ENCODE results near the gene VAV2. TPM values are rescaled to one million over a fixed set of nuclear protein-coding genes. Genes with fewer than 3 reads are reported as not detected.
A peak's percentile ranks its signal among the peaks of the same experiment; 100 is the strongest.

The VAV2 gene
- total and polyA plus RNA-seq, 2 of the 4 experiments (the other 2 are of a cell fraction), result 10.8 to 13.4 TPM

DNA sequence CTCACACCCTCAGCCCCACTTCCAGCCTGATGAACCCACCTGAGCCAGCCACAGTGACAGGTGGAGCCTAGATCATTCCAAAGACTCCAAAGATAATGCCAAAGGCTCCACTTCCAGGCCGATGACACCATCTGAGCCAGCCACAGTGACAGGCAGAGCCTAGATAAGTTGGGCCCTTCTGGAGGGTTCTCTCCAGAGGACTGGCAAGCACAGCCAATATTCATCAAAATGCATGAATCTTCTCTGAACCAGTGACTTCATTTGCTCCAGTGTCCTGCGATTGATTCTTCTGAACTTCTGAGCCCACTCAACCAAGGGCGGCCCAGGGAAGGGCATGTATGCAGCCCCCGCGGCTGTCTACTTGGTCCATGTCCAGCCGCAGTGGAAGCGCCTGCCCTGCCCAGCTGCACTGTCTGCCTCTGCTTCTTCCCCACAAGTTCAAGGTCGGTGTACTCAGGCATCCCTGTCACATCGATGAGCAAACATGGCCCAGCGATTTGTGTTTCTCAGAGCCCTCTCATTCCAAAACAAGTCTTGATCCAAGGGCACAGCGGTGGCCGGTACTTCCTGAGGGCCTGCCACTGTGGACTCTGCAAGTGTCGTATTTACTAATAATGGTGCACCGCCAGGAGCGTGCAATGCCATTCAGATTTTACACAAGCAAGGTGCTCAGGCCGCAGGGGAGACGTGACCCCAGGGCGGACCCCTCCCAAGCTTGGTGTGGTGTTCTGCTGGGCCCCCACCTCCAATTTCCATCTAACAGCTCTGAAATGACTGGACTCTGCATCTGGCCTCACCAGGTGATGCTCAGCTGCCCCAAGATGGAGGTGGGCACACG lies 107.0 kb downstream of the VAV2 start (continued):
- TF ChIP-seq NFE2L2 (IDR thresholded peaks at IDR 0.05; ENCODE audit: low read depth, low read length), result no peak

DNA sequence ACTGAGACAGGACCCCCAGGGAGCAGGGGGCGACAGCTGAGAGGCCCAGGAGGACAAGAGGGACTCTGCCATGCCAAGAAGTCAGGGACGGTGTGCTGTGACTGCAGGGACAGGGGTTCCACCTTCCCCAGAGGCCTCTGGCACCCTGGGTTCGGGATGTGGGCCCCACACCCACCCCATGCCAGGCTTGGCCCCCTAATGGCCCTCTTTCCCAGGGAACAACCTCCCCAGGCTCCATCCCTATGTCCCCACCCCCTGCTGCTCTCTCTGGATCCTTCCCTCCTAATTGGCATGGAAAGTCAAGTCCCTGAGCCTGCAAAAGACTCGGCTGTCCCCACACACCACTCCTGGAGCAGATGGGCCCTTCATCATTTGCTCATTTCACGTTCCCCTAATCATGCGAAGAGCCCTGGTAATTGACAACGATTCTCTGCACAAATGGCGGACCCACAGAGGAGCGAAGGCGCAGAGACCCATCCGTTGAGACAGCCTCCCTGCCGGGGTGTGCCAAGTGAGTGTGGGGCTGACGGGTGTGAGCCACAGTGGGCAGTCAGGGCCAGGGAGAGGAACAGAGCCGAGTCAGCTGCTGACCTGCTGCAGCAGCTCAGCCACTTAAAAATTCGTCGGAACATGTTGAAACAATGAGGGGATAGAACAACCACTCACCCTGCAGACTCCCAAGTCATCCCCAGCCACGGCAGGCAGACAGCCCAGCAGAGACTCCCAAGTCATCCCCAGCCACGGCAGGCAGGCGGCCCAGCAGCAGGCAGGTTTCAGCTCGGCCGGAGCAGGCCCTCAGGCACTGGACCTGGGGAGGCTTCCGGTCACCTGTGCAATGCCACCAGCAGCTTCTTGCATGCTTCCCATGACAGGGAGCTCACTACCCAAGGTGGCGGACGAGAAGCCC lies 109.0 kb downstream of the VAV2 start:
- CTCF ChIA-PET, result no interaction called here
- Histone ChIP-seq H4K20me1 (ENCODE audit: insufficient read depth, low read length) (peaks cover 26% of the 10 kb centered on the region), H2AK5ac (ENCODE audit: low read depth, low read length) (no peak overlapping the region), H3K18ac (ENCODE audit: low read depth, low read length) (no peak overlapping the region), H2BK120ac (ENCODE audit: low read depth, low read length) (no peak overlapping the region), H3K4me2 (ENCODE audit: low read depth, low read length) (no peak overlapping the region), H2BK20ac (ENCODE audit: low read depth, low read length) (no peak overlapping the region), H3K27ac (ENCODE audit: insufficient read depth, low read length) (no peak overlapping the region), H3K9ac (ENCODE audit: low read depth, low read length) (no peak overlapping the region), H2AFZ (replicated peaks; ENCODE audit: low read length, poor library complexity) (no peak overlapping the region), H3K9me3 (ENCODE audit: control insufficient read depth, insufficient read depth, low read length) (no peaks in the 10 kb centered on the region), H3K36me3 (ENCODE audit: control insufficient read depth, insufficient read depth, low read length) (no peaks in the 10 kb centered on the region), H2BK15ac (ENCODE audit: low read depth, low read length) (no peak overlapping the region), H3K4me3 (ENCODE audit: insufficient read depth, low read depth, low read length) (no peak overlapping the region), H3K79me1 (ENCODE audit: low read depth in 1 of 2, low read length in 2 of 2) (peaks cover 37 to 81% of the 10 kb centered on the region in 2 experiments), H4K5ac (ENCODE audit: low read depth, low read length) (no peak overlapping the region), H3K23ac (ENCODE audit: low read depth, low read length) (no peak overlapping the region), H3K14ac (replicated peaks; ENCODE audit: low read depth, low read length) (no peak overlapping the region), H4K91ac (ENCODE audit: insufficient read depth, low read depth, low read length) (no peak overlapping the region), H4K8ac (ENCODE audit: low read depth in 2 of 2, low read length in 2 of 2) (no peak overlapping the region), H2BK5ac (ENCODE audit: low read depth, low read length, poor library complexity, severe bottlenecking) (no peak overlapping the region), H3K9me1 (ENCODE audit: insufficient read depth, low read length) (peaks cover 16% of the 10 kb centered on the region), H2AK9ac (replicated peaks; ENCODE audit: low read depth, low read length, poor library complexity) (peak overlapping the region; percentile 35), H3K56ac (ENCODE audit: extremely low read depth, insufficient read depth, low read length) (no peak overlapping the region), H3K4me1 (ENCODE audit: control insufficient read depth, insufficient read depth, low read length) (peaks cover 11% of the 10 kb centered on the region), H3K27me3 (ENCODE audit: control insufficient read depth, insufficient read depth, low read length) (no peaks in the 10 kb centered on the region), H3K4ac (ENCODE audit: low read depth, low read length) (no peak overlapping the region)
- ATAC-seq (ENCODE audit: low read depth) (no peak), DNase-seq (no peak)
- no TSS peak for BruUV-seq (replicated peaks)
- POLR2A ChIA-PET (ENCODE audit: unreplicated experiment), result no interaction called here
- dilution Hi-C loops (cut with HindIII; ENCODE audit: low sequenced_read_pairs, unreplicated experiment) (no loop called here), intact Hi-C loops (cut with micrococcal nuclease) (no loop called here), in situ Hi-C loops (cut with MboI; ENCODE audit: low sequenced_read_pairs) (no loop called here)
- WGBS, 2 experiments (ENCODE audit: extremely low coverage in 2 of 2, insufficient read length in 1 of 2), result 80% methylated on average over 8 of the region's 24 CpGs; no CpG with 5 or more reads in 1 of the 2 experiments
- TF ChIP-seq NFE2L2 (IDR thresholded peaks at IDR 0.05; ENCODE audit: low read depth, low read length) (no peak), POLR2A (IDR thresholded peaks at IDR 0.05; ENCODE audit: low read depth, low read length) (no peak), MAFK (IDR thresholded peaks at IDR 0.05; ENCODE audit: low read depth, low read length) (no peak), BHLHE40 (IDR thresholded peaks at IDR 0.05; ENCODE audit: low read depth, low read length) (no peak), CTCF (conservative IDR thresholded peaks at IDR 0.05; ENCODE audit: low read depth, low read length) (no peak), CHD1 (IDR thresholded peaks at IDR 0.05; ENCODE audit: low read depth, low read length) (no peak), MAZ (IDR thresholded peaks at IDR 0.05; ENCODE audit: borderline replicate concordance, low read depth, low read length) (no peak), RFX5 (IDR thresholded peaks at IDR 0.05; ENCODE audit: low read depth, low read length) (no peak), SMC3 (IDR thresholded peaks at IDR 0.05; ENCODE audit: low read depth, low read length) (no peak), MXI1 (IDR thresholded peaks at IDR 0.05; ENCODE audit: borderline replicate concordance, low read depth, low read length) (no peak), RCOR1 (IDR thresholded peaks at IDR 0.05; ENCODE audit: insufficient replicate concordance, low read length) (no peak)
- TF ChIP-seq, protein P1, sequence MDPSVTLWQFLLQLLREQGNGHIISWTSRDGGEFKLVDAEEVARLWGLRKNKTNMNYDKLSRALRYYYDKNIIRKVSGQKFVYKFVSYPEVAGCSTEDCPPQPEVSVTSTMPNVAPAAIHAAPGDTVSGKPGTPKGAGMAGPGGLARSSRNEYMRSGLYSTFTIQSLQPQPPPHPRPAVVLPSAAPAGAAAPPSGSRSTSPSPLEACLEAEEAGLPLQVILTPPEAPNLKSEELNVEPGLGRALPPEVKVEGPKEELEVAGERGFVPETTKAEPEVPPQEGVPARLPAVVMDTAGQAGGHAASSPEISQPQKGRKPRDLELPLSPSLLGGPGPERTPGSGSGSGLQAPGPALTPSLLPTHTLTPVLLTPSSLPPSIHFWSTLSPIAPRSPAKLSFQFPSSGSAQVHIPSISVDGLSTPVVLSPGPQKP (IDR thresholded peaks at IDR 0.05; ENCODE audit: borderline replicate concordance, low read depth, low read length), result no peak
